GM19463 (cell line): Measurements from ENCODE around the gene TRABD.

ENCODE experiments used
- ATAC-seq: cut with Tn5 transposase; IDR thresholded peaks from one replicate; pipeline ENCODE4 v1.9.1; 2021; ENCODE audit warnings: mild to moderate bottlenecking, moderate library complexity; ENCODE audit not compliant: unreplicated experiment

TRABD gene

GRCh38 chr22:50184902-50185374 lies 775 bp upstream of the TRABD start:
- no peak for ATAC-seq

- no peak for ATAC-seq
These were observed 535 bp downstream of the TRABD start for GRCh38 chr22:50186181-50186714.

DNA sequence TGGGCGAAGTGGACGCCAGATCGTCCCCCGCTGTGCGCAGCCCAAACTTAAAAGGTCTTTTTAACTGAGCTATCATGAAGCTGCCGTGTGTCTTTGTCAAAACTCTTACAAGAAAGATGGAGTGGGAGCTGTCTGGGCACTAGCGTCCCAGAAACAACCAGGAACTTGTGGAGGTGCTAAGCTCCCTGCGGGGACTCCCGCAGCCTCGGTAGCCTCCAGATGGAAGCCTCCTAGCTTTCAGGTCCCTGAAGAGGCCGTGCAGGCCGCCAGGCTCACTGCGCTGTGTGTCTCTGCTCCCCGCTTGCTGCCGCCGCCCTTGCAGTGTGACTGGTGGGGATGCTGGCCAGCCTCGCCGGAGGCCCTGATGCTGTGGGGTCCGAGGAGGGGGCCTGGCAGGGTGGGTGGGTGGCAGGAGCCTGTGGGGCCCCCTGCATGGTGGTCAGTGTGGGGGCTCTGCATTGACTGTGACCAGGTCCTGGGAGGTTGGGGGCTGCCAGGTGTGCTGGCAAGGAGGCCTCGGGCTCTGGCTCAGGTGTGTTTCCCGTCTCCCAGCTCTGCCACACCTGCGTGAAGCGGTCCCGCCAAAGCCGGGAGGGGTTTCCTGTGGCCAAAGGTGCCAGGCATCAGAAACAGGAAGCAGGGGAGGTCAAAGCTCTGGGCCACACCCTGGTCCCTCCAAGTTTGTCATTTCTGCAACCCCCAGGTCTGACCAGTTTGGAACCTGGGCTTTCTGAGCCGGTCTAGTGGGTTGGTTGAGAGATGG lies 1.2 kb downstream of the TRABD start:
- ATAC-seq: no peak

DNA sequence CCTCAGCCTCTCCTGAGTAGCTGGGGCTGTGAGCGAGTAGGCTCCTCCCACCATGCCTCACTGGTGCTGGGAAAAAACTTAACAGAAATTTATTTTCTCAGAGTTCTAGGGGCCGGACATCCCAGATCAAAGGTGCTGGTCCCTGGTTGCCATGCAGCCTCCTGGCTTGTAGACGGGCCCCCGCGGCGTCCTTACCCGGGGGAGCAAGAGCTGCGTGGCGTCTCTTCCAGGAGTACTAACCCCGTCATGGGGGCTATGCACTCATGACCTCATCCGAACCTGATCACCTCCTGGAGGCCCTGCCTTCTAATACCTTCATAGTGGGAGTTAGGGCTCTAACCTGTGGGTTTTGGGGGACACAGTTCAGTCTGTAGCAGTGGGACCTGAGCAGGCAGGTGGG lies 2.6 kb downstream of the TRABD start:
- ATAC-seq: no peak

GRCh38 chr22:50189184-50189848 lies 3.6 kb downstream of the TRABD start:
- no peak for ATAC-seq

DNA sequence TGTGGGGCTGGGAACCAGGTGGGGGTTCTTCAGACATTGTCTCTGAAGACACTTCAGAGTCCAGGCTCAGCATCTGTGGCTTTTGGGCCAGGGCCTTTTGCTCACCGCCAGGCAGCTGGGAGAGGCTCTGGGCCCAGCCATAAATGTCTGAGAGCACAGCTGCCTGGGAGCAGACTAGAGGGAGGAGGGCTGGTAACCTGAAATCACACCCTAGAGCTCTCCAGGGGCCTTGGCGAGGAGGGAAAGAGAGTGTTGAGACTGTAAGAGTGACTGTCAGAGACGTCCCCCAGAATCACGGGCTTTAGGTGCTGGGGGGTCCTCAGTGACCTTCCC lies 4.1 kb downstream of the TRABD start:
- no peak for ATAC-seq

GRCh38 chr22:50190182-50190940 lies 4.6 kb downstream of the TRABD start:
- peak; percentile 48 for ATAC-seq

DNA sequence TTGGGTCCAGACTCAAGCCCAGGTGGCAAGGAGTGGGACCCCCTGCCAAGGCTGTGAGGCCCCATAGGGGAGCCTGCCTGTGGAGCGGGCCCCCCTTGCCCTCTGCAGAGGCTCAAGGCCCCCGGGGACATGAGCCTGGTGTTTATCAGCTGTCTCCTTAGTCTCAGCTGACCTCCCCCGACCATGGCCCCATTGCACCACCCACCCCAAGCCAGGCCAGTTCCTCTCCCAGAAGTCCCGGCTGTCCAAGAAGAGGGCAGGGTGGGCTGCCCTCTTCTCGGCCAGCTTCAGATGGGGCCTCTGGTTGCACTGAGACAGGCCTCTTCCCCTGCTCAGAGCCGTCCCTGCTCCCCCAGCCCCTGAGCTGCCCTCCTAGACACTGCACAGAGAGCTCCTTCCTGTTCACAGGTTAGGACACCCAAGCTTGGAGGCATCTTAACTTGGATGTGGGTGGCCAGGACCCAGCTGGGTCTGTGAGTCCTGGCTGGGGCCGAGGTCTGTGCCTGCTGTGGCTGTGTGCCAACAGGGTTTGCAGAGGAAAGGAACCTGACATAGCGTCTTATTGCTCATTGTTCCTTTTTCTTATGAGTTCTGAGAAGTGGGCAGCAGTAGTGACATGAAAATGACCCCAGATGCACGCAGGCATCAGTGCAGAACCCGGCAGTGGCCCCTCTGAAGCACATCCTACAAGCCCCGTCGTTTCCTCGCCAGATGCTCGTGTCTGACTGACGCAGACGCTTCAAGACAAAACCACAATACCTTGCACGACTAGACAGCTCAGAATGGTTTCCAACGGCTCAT lies 5.4 kb downstream of the TRABD start:
- no peak for ATAC-seq

DNA sequence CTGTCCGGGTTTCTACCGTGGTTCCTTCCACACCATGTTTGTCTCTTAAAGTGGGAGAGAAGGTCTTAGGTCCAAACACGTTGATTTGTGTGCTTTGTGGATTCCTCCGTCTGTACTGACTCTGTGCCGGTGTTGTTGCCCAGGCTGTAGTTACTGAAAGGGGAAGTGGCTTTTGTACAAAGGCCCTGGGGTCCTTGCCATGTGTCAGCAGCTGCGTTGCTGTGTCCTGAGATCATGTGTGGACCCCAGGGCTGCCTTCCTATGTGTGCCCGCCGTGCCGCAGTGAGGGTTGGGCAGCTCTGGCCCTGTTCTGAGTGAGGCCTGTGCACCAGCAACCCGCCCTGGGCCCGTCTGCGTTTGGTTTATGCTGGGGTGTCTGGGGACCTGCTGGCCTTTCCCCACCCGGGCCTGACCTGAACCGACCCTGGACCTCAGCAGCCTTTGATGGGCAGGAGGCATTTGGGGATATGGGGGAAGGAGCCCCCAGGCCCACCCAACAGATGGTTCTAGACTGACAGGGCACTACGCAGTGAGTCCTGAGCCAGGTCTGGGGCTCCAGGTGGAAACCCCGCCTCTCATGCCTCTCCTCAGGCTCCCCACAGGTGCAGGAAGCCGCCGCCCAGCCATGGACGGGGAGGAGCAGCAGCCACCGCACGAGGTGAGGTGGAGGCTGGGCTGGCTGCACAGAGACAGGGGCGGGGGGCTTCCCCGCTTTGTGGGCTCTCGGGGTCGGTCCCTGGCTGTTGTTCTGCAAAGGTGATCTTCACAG lies 6.9 kb downstream of the TRABD start:
- ATAC-seq: no peak

- ATAC-seq: no peak
These were observed 7.9 kb downstream of the TRABD start for GRCh38 chr22:50193621-50194020.

- ATAC-seq: no peak
These were observed 8.5 kb downstream of the TRABD start for GRCh38 chr22:50194037-50194805.

DNA sequence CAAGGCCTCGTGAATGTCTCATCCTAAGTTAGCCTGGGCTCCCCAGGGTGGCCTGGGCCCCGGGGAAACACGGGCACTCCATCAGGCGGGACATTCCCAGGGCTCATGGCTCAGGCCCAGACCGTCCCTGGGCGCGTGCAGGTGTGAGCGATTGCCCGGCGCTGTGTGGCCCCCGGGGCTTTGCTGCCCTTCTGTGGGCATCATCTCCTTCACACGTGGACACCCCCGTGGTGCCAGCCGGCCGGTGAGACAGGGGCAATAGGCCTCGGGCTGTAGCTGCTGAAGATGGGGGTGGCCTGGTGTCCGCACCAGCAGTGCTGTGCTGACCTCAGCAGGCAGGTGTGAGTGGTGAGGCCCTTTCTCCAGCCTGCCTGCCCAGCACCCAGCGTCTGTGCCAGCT lies 10.5 kb downstream of the TRABD start:
- no peak for ATAC-seq

GRCh38 chr22:50197000-50197800 lies 11.5 kb downstream of the TRABD start:
- no peak for ATAC-seq

DNA sequence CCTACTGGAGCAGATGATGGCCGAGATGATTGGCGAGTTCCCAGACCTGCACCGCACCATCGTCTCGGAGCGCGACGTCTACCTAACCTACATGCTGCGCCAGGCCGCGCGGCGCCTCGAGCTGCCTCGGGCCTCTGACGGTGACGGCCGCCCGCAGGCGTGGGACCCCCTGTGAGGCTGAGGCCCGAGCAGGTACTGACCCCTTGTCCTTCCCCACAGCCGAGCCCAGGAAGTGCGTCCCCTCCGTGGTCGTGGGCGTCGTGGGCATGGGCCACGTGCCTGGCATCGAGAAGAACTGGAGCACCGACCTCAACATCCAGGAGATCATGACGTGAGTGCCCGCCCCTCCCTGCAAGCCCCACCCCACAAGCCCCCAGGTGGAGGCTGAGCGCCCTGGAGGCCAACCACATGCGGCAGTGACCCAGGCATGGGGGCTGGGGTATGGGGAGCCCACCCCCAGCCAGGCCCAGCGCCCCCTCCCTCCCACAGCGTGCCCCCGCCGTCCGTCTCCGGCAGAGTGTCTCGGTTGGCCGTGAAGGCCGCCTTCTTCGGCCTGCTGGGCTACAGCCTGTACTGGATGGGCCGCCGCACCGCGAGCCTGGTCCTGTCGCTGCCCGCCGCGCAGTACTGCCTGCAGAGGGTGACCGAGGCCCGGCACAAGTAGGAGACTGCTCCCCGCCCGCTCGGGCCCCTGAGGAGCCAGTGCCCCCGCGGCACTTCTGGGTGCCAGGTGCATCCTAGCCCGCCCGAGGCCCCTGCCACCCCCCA lies 12.3 kb downstream of the TRABD start:
- no peak for ATAC-seq

GRCh38 chr22:50198624-50199017 lies 12.9 kb downstream of the TRABD start:
- ATAC-seq: no peak

- no peak for ATAC-seq
These were observed 13.6 kb downstream of the TRABD start for GRCh38 chr22:50199251-50199721.

GRCh38 chr22:50199829-50200460 lies 14.2 kb downstream of the TRABD start:
- ATAC-seq: no peak
